Measurements from ENCODE around the gene FBXO36. TPM values are rescaled to one million over a fixed set of nuclear protein-coding genes. Genes with fewer than 3 reads are reported as not detected.

The FBXO36 gene, protein sequence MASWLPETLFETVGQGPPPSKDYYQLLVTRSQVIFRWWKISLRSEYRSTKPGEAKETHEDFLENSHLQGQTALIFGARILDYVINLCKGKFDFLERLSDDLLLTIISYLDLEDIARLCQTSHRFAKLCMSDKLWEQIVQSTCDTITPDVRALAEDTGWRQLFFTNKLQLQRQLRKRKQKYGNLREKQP
- total RNA-seq (2022; extraction: Qiagen RNA extraction; ENCODE audit: low read depth), result 0.93 to 1.8 TPM (median 1.2 TPM) in 5 replicates

DNA sequence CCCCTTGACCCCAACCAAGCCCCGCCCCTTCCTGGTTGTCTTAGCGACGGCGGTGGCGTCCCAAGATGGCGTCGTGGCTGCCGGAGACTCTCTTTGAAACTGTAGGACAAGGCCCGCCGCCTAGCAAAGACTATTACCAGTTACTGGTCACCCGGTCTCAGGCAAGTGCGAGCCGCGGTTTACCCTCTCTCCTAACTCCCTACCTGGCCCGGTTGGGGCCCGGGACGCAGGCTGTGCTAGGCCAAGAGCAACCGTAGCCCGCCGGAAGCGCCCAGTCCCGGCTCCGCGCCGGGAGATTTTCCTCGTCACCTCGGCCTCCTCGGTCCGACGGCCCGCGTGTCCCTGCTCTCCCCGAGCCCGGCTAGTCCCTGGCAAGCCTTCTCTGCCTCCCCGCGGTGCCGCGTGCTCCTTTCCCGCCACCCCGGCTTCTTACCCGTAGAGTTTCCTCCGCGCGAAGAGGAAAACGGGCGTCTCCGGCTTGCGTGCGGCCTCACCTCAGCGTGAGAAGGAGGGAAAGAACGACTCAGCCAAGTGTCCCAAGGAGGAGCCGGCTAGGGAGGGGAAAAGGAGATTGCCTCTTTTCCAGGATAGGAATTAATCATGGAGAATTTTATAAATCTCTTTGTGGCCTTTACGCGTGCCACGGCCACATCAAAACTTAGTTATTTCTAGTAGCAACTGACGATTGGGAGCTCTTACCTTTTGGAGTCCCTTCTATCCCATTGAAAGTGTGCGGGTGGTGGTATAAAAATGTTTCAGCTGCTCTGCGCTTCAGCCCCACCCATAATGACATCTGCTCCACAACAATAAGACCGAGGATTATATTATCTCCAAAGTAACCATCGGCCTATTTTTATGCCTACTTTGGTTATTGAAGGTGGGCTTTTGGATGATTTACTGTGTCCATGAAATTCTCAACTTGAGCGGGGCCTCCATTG lies at the start of gene FBXO36:
Gene FBXO36 (plus strand): TSS at position 55 of the 938 bp plus-strand sequence. CDS start 11 bp downstream, at position 66.

DNA sequence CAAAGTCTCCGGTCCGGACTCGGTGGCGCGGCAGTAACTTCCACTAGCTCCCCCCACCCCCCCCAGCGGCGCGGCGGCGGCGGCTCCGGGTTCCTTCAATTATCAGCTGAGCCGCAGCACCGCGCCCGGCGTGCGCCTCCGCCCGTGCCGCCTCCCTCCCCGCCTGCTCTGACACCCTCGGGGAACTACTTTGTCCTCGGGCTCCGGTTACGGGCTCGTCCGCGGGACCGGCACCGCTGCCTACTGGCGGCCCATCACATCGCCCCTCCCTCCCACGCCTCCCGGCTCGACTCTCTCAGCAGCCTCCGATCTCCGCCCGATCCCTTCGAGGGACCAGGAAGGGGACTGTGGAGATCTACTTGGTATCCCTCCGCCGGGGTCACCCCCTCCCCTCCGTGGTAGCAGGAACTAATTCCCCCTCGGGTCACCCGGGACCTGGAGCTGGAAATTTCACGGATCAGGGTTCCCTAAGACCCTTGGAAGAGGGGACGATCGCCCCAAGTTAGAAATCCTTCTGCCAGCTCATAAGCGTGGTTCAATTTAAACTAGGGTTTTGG lies 333 bp upstream of the FBXO36 start, which contains the start of gene TRIP12:
Gene TRIP12 (minus strand): TSS at position 118 of the 557 bp plus-strand sequence. CDS start 41,930 bp downstream, outside the sequence.

Other genes with a start within 250 kb of the FBXO36 start
- 3.3 to 7.7 TPM (median 5.6 TPM) in 5 replicates for gene DNER, start 207.9 kb upstream of the FBXO36 start, total RNA-seq (2022; extraction: Qiagen RNA extraction; ENCODE audit: low read depth)
- gene TRIP12, start 494 bp upstream of the FBXO36 start, total RNA-seq (2022; extraction: Qiagen RNA extraction; ENCODE audit: low read depth), result 87.1 to 126 TPM (median 89.4 TPM) in 5 replicates
- 0.87 to 1.7 TPM (median 1.1 TPM) in 5 replicates for gene SLC16A14, start 146.4 kb downstream of the FBXO36 start, total RNA-seq (2022; extraction: Qiagen RNA extraction; ENCODE audit: low read depth)